Mucosa of descending colon (tissue), 3 donors: ENCODE measurements around the gene PSMC4. TPM values are rescaled to one million over a fixed set of nuclear protein-coding genes. Genes with fewer than 3 reads are reported as not detected.

Experiments used
- ATAC-seq: fragments of 200-7000 bp; cut with Tn5 transposase; one replicate; pipeline ENCODE4 v1.9.1; 2020; ENCODE audit warnings: mild to moderate bottlenecking, moderate library complexity
- DNase-seq, 3 donors: peaks; one replicate each; pipeline ENCODE4 v3.0.0-alpha.2; 2020
- H3K36me3 ChIP-seq: fragments of 200-600 bp; one replicate; pipeline ENCODE4 v1.8.0; 2021; ENCODE audit warnings: low read depth, mild to moderate bottlenecking
- H3K4me1 ChIP-seq: fragments of 200-600 bp; one replicate; pipeline ENCODE4 v1.8.0; 2021; ENCODE audit warnings: low read depth, mild to moderate bottlenecking
- H3K4me3 ChIP-seq: fragments of 200-600 bp; one replicate; pipeline ENCODE4 v1.8.0; 2021; ENCODE audit warnings: mild to moderate bottlenecking
- H3K9me3 ChIP-seq: fragments of 200-600 bp; one replicate; pipeline ENCODE4 v1.8.0; 2021; ENCODE audit warnings: mild to moderate bottlenecking
- CTCF ChIP-seq: fragments of 200-600 bp; IDR thresholded peaks from one replicate; pipeline ENCODE4 v1.8.0; 2022; ENCODE audit warnings: antibody characterized with exemption, mild to moderate bottlenecking
- intact Hi-C, 2 donors: fragments of 100-400 bp; cut with DNase I in 1 of 2; cut with micrococcal nuclease in 1 of 2; formaldehyde crosslinking; loops; one replicate each; pipeline versions ENCODE4 v1.11.0 to v1.11.1; 2022; cut with DNase I, micrococcal nuclease
- total RNA-seq, 3 donors: library from RNA; stranded (reverse); fragmentation: NEBNext Ultra II Directional in 2 of 3; extraction: Animal tissue kit (Norgen Biotek cat#: 25700) in 2 of 3; gene quantifications; one replicate each; pipeline versions ENCODE4 v1.2.1 to v1.2.4, GENCODE V29; 2021 to 2023
- donor health status: DM: no; HTN: no; CAD: no; lungs with moderate emphysema.
- donor health status: DM: no; HTN: no; CAD: no.
- donor health status: DM: no; HTN: yes; CAD: no.

The PSMC4 gene
- total RNA-seq, 3 donors from 2014 or later = 73.4 to 89.9 (median 77.5) TPM

GRCh38 chr19:39935364-39935661 is 35.7 kb upstream of the PSMC4 start:
- Histone ChIP-seq H3K4me3 (no peak overlapping the region), H3K36me3 (no peaks in the 10 kb centered on the region), H3K4me1 (peaks cover 15% of the 10 kb centered on the region), H3K9me3 (no peaks in the 10 kb centered on the region)
- no peak for TF ChIP-seq CTCF
- intact Hi-C loops = no loop called here
- ATAC-seq = peak; percentile 50
- no peak for DNase-seq

DNA sequence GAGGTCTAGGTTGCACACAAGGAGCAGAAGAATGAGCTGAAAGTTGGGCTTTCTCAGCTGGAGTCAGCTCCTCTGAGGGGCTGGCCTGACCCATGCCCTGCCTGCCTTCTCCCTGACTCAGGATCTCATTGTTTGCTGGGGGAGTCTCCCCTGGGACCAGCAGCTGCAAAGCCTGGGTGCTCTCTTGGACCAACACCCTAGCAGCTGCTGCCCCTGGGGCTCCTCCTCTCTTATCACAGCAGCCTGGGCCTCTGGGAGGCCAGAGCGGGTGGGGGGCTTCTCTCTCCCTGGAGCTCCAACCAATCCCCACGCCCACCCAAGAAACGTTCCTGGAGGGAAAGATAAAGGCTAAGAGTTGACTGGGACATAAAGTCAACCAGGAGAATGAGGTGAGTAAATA is 34.9 kb upstream of the PSMC4 start:
- no peak for TF ChIP-seq CTCF
- no peak overlapping the region for H3K4me3 ChIP-seq
- peak; percentile 71 for ATAC-seq
- no peaks in the 10 kb centered on the region for H3K36me3 ChIP-seq
- DNase-seq = peak; percentile 54 to 77 (median 61)
- H3K9me3 ChIP-seq = no peaks in the 10 kb centered on the region
- intact Hi-C loops = no loop called here
- peaks cover 17% of the 10 kb centered on the region for H3K4me1 ChIP-seq

- DNase-seq (no peak), ATAC-seq (no peak)
- no peak for TF ChIP-seq CTCF
- Histone ChIP-seq H3K4me3 (no peak overlapping the region), H3K9me3 (no peaks in the 10 kb centered on the region), H3K4me1 (peaks cover 21% of the 10 kb centered on the region), H3K36me3 (no peaks in the 10 kb centered on the region)
- intact Hi-C loops = no loop called here
Measured at GRCh38 chr19:39936622-39937021, 34.3 kb upstream of the PSMC4 start.

GRCh38 chr19:39937094-39937720 is 33.8 kb upstream of the PSMC4 start:
- ATAC-seq (peak; percentile 44), DNase-seq (peak in 1 of 3 donors; percentile 49)
- no peaks in the 10 kb centered on the region for H3K9me3 ChIP-seq
- no peak overlapping the region for H3K4me3 ChIP-seq
- intact Hi-C loops = no loop called here
- no peak for TF ChIP-seq CTCF
- H3K36me3 ChIP-seq = no peaks in the 10 kb centered on the region
- peaks cover 26% of the 10 kb centered on the region for H3K4me1 ChIP-seq

DNA sequence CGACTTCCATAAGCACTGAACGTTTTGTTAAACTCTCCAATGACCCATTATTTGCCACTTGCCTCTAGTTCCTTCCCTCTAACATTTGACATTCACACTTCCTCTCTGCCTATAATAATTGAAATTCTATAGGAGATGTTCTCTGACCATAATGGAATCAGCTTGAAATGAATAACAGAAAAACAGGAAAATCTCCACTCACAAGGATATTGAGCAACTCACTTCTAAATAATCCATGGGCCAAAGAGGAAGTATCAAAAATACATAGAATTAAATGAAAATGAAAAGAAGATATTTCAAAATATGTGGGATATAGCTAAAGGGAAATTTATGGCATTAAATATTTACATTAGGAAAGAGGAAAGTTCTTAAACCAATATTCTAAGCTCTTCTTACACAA is 33.2 kb upstream of the PSMC4 start:
- H3K36me3 ChIP-seq = no peaks in the 10 kb centered on the region
- no peak overlapping the region for H3K4me3 ChIP-seq
- H3K4me1 ChIP-seq = peaks cover 32% of the 10 kb centered on the region
- DNase-seq (no peak), ATAC-seq (no peak)
- H3K9me3 ChIP-seq = no peaks in the 10 kb centered on the region
- no peak for TF ChIP-seq CTCF
- intact Hi-C loops = no loop called here

DNA sequence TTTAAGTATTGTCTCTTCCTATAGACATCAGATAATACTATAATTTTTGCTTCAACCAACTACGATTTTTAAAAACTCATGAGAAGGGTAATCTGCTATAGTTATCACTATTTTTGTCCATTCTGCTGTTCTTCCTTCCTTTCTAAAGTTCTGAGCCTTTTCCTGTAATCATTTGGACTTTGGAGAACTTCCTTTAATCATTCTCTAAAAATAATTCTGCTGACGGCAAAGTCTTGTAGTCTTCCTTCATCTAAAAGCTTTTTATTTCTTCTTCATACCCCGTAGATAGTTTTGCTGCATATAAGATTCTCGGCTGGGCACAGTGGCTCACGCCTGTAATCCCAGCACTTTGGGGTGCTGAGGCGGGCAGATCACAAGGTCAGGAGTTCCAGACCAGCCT is 31.4 kb upstream of the PSMC4 start:
- intact Hi-C loops = no loop called here
- no peaks in the 10 kb centered on the region for H3K36me3 ChIP-seq
- H3K9me3 ChIP-seq = no peaks in the 10 kb centered on the region
- H3K4me1 ChIP-seq = peaks cover 40% of the 10 kb centered on the region
- ATAC-seq (no peak), DNase-seq (no peak)
- no peak overlapping the region for H3K4me3 ChIP-seq
- TF ChIP-seq CTCF = no peak
